Epithelial cell of proximal tubule (primary cell): ENCODE measurements around the gene MAP7D1. TPM values are rescaled to one million over a fixed set of nuclear protein-coding genes. Genes with fewer than 3 reads are reported as not detected.

ENCODE experiments used
- DNase-seq: peaks from one replicate; pipeline ENCODE4 v3.0.0-alpha.2; 2011; ENCODE audit warnings: low read depth
- H3K4me3 ChIP-seq: 2 replicates; pipeline ENCODE4 v1.5.1; 2011; ENCODE audit warnings: low read depth, mild to moderate bottlenecking, low read length
- total RNA-seq: library from RNA; depleted of rRNA; stranded (reverse); fragments of >200 nt; gene quantifications from 2 replicates; pipeline ENCODE4 v1.2.3, GENCODE V29; 2015
- TF ChIP-seq, protein P1 (sequence below): conservative IDR thresholded peaks from 2 replicates; pipeline ENCODE4 v1.5.1; 2012; ENCODE audit warnings: low read depth, mild to moderate bottlenecking, low read length

The MAP7D1 gene
- total RNA-seq, 1 donor from 2014 or later: 280 TPM

DNA sequence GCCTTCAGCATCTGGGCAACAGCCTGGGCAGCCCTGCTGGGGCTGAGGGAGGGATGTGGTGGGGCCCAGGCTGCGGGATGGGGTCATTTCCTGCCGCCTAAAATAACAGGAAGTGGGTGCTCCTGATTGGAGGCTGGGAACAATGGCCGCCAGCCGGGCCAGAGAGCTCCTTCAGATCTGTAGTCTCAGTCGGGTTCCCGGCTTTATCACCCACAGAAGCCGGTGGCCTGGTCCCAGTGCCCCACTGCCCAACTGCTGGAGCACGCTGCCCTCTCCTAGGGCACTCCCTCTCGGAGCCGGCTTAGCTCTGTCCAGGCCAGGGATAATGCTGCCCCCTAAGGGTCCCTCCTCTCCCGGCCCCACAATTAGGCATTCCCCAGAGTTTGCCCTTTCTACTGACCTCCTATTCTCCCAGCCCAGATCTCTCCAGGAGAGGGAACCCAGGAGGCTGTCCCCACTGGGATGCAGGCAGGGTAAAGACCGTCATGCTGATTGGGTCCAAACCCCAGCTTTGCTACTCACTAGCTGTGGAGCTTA lies 5.1 kb downstream of the MAP7D1 start:
- TF ChIP-seq, protein P1, sequence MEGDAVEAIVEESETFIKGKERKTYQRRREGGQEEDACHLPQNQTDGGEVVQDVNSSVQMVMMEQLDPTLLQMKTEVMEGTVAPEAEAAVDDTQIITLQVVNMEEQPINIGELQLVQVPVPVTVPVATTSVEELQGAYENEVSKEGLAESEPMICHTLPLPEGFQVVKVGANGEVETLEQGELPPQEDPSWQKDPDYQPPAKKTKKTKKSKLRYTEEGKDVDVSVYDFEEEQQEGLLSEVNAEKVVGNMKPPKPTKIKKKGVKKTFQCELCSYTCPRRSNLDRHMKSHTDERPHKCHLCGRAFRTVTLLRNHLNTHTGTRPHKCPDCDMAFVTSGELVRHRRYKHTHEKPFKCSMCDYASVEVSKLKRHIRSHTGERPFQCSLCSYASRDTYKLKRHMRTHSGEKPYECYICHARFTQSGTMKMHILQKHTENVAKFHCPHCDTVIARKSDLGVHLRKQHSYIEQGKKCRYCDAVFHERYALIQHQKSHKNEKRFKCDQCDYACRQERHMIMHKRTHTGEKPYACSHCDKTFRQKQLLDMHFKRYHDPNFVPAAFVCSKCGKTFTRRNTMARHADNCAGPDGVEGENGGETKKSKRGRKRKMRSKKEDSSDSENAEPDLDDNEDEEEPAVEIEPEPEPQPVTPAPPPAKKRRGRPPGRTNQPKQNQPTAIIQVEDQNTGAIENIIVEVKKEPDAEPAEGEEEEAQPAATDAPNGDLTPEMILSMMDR: peak; percentile 52
- DNase-seq: no peak
- H3K4me3 ChIP-seq: peak overlapping the region; percentile 51

DNA sequence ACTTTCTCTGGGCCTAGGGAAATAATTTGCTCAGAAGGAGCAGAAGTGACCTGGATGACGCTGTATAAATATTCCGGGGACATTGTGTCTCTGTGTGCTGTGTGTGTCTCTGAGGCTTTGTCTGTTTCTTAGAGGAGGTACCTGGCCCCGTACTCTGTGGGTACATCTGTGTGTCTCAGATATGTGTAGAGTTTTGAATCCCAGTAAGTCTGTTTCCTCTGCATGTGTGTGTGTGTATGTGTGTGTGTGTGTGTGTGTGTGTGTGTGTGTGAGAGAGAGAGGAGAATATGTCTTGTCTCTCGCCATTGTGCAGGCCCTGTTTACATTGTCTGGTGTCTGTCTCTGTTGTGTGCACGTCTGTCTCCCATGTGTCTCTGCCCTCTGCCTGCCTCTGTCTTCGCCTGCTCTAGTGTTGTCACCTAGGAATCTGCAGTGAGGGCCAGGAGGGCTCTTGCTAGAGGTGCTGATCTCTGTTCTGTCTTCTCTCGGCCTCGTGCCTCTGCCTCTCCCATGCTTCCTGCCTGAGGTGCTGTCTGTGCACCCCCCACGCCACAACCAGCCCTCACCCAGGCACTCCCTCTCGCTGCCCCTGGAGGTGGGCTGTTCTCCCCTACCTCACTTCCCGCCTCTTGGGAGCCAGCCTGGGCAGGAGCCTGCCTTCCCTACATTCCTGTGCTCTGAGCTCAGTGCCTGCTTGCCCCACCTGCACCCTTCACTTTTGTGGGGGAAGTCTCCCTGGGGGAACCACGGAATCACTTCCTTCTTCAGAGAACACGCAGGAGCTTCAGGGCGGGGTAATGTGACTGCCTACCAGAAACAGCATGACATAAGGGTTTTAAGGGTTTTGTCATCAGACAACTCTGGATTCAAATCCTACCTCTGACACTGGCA lies 5.9 kb downstream of the MAP7D1 start:
- no peak for DNase-seq
- H3K4me3 ChIP-seq: peak overlapping the region; percentile 51
- TF ChIP-seq, protein P1: no peak

DNA sequence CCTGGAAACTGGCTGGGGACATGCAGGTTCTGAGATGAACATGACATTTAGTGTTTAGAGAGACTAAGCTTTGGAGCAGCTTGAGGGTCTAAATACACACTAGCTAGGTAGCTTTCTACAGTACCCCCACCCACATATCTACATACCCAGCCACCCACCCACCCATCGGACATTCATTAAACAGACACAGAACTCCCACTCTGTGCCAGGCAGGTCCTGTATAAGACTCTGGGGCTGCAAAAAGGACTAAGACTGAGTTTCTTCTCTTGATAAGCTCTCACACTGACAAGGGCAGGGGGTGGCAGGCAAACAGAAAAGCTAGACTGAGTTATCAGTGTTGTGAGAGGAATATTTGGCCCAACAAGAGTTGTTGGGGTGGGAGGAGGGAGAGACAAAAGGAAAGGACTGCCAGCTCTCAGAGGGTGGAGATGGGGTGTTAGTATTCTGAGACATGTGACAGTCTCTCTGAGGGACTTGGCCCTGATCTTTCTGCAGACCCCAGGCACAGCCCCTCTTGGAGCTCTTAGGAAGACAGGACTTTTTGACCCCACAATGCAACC lies 6.8 kb downstream of the MAP7D1 start:
- no peak overlapping the region for H3K4me3 ChIP-seq
- DNase-seq: no peak
- TF ChIP-seq, protein P1: no peak

DNA sequence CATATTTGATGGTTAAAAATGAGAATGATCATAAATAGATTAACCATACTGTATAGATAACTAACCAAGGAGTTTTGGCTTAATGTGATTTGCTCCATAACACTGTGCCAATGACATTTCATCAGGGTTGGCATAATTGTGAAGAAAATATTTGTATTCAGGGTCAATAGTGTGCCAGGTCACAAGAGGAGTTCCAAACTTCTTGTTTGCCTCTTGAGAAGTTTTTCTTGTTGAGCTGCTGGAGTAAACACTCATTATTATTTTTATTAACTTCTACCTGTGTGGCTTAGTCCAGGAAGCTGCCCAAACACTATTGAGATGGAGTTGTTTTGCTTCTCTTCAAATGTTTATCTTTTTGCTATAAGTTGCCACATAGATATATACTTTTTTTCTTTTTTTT lies 7.5 kb downstream of the MAP7D1 start:
- no peak for DNase-seq
- TF ChIP-seq, protein P1: no peak
- H3K4me3 ChIP-seq: no peak overlapping the region

DNA sequence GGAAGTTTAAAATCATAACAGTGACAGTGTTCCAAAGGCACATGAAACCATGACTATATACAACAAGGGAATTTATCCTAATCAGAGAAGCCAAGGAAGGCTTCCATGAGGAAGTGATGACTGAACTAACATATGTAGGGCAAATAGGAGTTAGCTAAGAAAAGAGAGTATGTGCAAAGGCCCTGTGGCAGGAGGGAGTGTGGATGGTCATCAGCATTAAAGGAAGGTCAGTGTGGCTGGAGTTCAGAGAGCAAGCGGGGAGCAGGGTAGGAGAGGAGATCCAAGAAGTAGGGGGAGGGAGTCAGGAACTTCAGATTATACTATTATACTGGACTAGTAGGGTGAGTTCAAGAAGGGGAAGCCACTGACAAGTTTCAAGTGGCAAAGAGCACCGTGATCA lies 8.4 kb downstream of the MAP7D1 start:
- H3K4me3 ChIP-seq: no peak overlapping the region
- TF ChIP-seq, protein P1: no peak
- no peak for DNase-seq

DNA sequence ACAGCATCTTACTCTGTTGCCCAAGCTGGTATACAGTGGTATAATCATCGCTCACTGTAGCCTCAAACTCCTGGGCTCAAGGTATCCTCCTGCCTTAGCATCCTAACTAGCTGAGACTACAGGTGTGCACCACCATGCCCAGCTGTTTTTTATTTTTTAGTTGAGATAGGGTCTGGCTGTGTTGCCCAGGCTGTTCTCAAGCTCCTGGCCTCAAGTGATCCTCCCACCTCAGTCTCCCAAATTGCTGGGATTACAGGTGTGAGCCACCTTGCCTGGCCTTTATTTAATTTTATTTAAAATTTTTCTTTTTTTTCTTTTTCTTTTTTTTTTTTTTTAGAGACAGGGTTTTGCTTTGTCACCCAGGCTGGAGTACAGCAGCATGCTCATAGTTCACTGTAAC lies 9.2 kb downstream of the MAP7D1 start:
- no peak for DNase-seq
- TF ChIP-seq, protein P1: no peak
- no peak overlapping the region for H3K4me3 ChIP-seq

DNA sequence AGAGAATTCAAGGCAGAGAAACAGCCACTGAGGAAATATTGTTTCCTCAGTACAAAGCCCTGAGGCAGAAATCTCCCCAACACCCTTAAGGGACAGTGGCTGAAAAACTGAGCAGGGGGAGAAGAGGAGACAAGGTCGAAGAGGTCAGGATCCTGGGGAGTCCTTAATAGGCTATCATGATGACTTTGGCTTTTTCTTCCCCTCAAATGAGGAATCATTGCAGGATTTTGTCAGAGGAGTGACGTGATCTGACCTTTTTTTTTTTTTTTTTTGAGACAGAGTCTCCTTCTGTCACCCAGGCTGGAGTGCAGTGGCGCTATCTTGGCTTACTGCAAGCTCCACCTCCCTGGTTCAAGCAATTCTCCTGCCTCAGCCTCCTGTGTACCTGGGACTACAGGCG lies 10.2 kb downstream of the MAP7D1 start:
- no peak for DNase-seq
- TF ChIP-seq, protein P1: no peak
- no peak overlapping the region for H3K4me3 ChIP-seq
